HG03378 (cell line): ENCODE results near the gene C8B.

Source experiments
- ATAC-seq: cut with Tn5 transposase; IDR thresholded peaks from one replicate; pipeline ENCODE4 v1.9.1; 2021; ENCODE audit warnings: mild to moderate bottlenecking, moderate library complexity; ENCODE audit not compliant: unreplicated experiment

C8B gene

DNA sequence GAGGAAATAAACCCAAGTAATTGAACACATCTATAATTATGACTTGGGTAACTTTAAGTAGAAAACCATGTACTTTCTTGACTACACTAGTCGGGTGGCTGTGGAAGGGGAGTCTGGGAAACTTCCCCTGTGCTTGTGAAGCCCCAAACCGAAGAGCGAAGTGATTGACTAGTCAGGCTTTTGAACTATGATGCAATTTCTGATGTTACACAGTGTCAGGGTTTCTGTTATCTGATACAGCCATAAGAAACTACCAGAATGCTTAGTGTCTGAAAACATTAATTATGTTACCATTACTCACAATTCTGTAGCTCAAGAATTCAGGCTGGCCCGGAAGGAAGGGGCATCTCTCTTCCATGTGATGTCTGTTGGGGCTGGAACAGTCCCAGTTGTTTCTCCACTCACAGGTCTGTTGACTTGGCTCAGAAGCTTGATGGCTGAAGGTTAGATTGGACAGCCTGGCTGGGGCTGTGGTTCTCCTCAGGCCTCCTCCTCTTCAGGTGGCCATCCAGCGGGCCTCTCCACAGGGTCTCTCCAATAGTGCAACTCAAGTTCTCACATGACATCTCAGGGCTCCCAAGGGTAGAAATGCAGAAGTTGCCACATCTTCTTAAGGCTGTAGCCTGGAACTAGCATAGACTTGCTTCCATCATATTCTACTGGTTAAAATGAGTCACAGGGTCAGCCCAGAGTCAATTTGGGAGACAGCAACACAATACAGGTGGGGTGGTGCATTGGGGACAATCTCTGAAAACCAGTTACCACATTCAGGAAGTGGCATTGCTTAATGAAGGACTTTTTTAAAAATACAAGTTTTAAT is 8.3 kb upstream of the C8B start:
- ATAC-seq: no peak

DNA sequence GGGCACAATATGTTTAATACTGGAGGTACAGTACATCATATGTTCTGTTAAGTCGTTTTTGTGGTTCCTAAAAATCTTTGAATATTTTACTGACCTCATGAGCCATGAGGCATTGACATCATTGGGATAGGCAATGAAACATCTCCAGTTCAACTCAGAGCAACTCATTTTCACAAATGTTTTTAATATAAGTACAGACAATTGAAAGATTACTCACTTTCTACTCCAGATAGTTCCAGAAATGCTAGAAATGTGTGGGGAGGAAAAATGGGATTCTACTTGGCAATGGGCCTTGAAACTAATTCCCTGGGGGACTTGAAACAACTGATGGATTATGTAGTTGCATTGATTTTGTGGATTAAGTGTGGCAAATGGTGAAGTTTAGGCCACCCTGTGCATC is 7.2 kb upstream of the C8B start:
- ATAC-seq: no peak

DNA sequence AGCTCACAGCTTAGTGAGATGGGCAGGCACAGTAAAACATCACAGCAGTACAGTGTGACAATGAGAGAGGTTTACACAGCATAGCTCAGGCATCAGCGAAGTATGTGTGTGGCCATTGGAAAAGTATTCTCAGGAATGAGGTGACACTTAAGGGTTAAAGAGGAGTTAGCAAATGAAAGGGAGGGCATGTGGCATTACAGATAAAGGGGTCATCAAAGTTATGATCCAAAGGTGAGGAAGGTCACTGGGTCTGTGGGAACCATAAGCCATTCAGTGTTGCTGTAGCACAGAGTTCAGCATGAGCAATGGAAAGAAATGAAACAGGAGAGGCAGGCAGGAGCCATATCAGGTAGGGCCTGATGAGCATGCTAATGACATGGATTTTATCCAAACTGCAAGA is 4.5 kb upstream of the C8B start:
- ATAC-seq: no peak

DNA sequence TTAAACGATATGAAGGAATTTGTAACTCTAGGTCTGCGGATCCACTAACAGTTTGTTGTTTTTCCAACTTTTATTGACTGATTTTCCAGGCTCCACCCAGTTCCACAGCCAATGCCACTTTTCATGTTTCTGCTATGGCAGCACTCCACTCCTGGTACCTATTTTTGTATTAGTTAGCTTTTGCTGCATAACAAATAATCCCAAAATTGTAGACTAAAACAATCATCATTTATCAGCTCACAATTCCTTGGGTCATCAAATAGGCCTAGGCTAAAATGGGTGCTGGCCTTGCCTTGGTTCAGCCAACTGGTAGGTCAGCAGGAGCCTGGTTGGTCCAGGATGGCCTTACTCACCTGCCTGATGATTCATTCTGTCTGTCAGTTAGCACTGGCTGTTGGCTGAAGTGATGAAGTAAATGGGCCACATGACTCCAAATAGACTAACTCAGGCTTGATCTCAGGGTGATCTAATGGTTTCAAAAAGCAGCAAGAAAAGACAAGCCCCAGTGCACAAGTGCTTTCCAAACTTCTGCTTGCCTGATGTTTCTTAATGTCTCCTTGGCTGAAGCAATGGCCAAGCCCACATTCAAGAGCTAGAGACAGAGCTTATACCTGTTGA is 3.2 kb upstream of the C8B start:
- ATAC-seq: no peak

DNA sequence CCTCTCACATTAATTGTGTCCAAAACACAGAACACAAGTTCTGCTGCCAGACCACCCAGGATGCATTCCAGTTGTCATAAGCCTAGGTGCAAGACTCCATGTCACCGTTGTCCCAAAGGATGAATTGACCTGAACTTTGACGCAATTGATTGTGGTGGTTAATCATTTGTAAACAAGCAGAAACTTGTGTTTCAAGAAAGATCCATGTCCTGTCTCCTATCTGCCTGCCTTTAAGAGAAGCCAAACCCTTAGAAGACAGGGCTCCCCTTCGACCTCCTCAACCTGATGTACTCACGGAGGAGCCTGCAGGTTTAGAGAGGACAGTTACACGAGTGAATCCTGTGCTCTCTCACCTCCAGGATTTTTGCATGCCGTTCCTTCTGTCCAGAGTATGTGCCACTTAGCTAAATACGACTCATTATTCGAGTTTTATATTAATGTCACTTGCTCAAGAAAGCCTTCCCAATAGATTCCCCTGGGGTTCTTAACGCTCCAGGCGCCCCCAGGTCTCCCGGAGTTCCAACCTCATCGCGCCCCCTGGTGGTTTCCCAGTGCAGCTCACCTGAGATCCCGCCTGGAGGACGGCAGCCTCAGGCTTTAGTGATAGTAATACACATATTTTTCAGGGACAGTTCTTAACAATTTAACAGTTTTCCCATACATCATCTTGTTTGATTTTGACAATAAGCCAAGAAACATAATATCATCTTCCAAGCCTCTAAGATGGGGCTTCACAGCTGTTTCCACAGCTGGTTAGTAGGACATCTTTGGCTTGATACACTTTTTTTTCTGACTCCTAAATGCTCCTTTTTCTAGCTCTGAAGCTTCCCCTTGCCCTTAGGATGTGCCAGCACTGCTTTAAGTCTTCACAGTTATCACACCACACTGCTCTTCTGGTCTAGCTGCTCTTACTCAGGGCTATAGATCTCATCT is 2.4 kb upstream of the C8B start:
- ATAC-seq: no peak

DNA sequence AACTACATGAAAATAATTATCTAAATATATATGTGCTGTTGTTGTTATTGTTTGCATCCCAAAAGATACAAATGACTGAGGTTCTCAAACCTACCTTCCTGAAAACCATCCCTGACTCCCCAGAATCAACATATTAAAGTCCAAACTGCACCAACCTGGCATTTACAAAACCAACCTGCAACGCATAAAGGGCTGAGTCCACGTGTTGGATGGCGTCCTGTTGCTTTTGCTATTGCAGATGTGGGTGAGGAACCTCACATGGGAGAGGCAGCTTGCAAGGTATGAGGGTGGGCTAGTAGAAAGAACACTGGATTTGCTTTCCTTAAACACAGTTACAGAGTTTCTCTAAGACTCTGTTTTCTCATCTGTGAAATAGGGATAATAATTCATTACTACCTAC is 1.5 kb upstream of the C8B start:
- ATAC-seq: no peak

DNA sequence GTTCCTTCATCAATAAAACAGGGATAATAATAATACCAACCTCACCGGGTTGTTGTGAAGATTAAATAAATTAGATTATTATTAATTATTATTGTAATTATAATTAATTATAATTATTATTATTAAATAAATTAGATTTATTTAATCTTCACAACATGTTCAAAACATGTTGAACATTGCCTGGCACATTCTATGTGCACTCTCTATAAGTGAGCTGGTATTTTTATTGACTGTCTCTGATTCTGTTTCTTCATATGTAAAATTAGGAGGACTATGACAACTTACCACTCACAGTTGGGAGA is 834 bp upstream of the C8B start:
- ATAC-seq: no peak

DNA sequence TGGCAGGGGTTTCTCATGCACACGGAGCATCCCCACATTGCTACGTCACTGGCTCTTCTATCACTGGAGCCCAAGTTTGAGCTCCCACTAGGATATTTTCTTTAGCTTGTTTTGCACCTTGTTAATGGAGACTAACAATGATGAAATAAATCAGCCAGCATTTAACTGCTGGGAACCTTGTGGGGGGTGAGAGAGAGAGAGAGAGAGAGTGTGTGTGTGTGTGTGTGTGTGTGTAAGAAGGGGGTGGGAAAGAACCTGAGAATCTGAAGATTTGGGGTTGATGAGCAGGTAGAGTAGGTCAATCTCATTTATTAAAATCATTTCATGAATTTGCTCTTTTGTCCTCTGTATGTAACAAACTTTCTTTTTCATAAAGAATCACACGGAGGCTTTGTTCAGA is 624 bp downstream of the C8B start:
- ATAC-seq: no peak

DNA sequence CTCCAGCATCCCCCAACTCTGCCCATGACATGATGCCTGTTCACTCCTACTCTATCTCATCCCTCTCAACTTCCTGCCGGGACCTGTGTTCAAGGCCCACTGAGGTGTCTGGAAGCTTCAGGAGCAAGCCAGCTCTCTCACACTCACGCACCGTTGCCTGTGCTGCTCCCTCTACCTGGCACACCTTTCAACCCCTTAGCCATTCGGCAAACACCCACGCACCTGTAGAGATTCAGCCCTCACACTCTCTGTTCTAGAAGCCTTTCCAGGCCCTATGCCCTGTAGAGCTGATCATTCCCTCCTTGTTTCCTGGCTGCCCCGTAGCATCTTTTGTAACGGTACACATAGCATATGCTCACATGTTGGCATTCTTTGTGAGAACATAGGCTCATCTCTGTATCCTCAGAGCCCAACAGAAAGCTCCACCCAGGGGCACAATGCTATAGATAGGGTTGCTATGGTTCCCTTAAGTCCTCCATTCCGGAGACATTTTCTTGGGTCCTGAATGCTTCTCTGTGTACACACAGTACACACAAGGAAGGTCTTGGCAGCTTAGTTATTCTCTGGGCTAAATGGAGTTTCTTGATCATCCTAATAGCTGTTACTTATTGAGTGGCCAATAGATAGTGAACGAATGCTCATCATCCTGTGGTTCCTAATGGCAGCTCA is 1.3 kb downstream of the C8B start:
- no peak for ATAC-seq

DNA sequence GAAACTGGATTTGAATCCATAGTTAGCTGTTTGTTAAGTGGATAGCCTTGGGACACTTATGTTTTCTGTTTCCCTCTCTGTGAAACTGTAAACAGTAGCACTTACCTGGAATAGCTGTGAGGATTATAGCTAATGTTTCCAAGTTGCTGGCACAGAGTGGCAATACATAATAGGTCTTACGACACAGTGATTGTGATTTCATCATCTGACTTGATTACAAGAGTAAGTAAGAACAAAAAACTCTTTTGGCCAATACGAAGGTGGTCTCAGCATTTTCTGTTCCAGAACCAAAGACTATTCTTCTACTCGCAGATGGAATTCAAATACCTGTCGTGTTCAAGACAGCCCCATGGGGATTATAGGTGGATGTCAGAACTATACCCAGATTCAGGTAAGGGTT is 2.1 kb downstream of the C8B start:
- ATAC-seq: no peak

DNA sequence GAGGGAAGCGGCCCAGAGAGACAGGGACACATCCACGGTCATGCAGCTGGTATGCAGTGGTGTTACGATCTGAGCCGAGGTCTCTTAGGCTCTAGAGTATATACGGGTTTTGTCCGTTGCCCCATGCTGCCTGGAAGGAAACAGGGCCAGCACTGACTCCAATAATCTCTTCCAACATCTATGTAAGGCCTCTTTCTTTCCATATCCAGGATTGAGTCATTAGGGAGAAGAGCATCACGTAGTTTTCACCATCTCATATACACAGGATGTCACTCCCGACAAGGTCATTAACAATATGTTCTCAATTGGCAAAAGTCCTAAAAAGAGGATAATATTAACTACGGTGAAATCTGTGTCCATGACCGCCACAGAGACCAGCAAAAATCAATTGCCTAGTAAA is 4.4 kb downstream of the C8B start:
- no peak for ATAC-seq

DNA sequence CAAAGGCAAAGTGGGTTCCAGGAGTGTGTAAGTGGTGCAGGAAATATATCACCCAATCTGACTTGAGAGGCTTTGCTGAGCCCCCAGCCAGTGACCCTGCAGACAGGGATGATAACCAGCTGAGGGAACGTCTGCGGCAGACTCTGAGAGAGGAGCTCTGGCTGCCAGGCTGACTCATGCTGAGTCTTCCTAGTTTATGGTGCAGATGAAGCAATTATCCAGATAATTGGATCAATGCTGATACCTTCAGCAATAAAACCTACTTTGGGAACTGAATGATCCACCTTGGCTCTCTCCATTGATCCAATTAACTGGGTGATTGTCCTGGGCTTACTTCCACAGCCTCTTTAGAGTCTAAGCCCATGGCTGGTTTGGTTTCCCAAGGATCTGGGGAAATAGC is 7.3 kb downstream of the C8B start:
- ATAC-seq: no peak

DNA sequence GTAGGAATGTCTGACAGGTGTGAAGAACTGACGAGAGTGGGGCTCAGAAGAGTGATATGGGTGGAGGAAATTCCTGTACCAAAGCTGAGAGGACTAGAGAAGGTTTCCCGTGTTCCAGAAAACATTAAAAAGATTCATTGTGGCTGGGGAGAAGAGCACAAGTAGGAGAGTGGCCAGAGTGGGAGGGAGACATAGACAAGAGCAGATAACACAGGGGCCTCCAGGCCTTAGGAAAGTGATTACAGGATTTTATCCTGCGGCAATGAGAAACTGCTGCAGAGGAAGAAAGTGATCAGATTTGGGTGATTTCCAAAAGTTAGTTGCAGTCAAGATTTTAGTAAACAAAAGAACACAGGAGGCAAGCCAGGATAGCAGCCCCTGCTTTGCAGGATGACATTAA is 7.9 kb downstream of the C8B start:
- no peak for ATAC-seq

DNA sequence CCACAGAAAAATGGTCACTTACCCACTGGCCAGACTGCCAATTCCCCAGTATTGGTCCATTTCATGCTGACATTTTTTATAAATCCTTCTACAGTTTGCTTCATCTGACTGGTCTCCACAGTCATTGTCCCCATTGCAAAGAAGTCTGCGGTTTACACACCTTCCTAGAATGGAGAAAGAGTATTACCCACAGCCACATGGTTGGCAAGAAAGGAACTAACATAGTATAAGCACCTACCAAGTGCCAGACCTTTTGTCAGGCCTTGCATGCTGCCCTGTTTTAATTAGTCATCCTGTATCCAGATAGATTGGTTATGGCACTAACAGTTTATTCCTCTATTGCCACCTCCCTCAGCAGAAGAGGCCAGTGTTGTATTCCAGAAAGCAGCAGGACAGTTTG is 11.2 kb downstream of the C8B start:
- ATAC-seq: no peak

DNA sequence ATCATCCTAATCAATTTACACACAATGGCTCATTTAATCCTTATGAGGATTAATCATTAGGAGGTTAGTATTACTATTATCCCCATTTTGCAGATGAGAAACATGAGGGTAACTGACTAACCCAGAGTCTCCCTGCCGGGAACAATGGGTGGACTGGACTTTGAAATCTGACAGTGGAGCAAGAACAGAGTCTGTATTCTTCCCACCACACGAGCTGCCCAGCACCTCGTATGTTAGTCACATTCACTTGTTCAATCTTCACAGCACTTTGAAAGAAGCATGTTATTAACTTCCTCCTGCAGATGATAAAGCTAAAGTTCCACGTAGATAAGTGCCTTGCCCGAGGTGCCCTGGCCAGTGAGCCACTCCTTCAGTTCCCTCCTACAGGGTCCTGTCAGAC is 12.4 kb downstream of the C8B start:
- ATAC-seq: no peak

DNA sequence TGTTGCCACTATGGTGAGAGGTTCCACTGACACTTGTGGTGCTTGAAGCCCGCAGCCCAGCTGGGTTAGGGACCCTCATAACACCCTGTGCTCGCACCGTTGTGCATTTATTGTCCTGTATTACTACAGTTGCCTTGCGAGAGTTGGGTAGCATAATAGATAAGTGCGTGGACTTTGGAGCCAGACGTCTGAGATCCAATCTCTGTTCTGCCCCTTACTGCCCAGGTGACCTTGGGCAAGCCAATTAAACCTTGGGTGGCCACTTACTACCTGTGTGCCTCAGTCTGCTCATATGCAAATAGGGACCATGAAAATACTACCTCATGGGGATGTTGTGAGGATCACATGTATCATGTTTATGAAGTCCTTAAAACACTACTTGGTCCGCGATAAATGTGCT is 13.3 kb downstream of the C8B start:
- no peak for ATAC-seq

DNA sequence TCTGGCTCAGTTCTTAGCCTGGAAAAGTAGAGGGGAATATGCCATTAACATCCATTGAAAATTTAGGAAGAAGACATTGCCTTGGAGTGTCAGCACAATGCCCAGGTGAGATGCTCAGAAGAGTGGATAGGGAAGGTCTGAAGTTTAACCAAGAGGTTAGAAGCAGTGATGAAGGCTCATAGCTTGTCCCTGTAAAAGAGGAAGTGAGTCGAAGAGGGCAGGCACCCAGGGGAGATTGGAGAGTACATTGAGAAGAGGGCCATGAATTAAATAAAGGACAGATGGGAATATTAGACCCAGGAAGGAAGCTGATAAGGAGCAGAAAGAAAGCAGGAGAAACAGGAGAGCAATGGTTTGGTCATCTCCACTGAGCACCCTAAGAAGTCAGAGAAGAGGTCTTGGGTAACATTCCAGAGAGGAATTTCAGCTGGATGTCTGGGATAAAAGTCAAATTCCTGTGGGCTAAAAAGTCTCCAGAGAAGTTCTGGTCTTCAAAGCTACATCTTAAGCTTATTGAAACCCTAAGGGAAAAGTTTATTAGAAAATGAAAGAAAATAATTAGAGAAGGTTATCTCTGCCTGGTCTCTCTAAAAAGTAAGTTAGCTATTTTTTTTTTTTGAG is 17.3 kb downstream of the C8B start:
- ATAC-seq: no peak

DNA sequence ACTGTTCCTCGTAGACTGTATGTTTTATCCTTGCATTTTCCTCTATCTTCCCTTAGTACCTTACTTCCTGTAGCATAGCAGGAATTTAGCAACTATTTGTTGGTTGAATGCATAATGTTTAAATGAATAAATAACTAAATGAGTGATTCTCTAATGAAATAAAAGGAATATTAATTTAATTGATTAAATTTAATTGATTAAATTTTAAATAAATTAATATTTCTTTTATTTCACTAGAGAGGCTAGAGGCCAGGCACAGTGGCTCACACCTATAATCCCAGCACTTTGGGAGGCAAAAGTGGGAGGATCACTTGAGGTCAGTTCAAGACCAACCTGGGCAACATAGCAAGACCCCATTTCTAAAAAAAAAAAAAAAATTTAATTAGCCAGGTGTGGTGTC is 25.8 kb downstream of the C8B start:
- ATAC-seq: no peak

DNA sequence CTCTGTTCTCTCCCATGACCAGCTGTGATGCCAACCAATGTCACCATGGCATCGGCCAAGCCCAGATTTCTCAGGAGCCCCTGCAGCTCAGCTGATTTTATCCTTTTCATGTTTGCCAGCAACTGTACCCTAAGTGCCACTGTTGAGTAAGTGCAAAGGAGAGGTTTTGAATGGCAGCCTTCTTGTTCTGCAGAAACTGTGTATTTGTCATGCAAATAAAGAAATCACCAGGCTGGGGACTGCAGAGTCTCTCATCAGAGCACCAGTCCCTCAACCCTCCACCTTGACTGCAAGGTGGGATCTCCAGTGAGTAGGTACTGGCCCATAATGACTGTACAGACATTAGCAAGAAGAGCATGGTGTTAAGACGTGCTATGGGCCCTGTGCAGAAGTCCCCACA is 26.6 kb downstream of the C8B start:
- no peak for ATAC-seq

DNA sequence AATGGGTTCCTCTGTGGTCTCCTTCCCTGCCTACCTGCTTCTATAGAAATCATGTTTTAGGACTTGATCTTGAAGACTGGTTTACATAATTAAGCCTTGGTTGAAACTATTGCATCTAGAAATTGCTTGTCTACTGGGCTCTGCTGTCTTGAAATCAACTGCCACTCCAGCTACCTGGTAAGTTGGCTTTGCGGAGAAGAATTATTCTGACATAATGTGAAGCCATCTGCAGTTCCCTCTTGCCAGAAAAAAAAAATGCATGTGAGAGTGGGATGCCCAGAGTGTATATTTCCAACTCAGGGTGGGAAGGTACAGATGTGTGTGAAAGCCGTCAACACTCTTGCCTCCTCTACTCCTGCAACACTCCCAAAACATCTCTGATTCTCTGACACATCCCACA is 27.2 kb downstream of the C8B start:
- ATAC-seq: no peak

DNA sequence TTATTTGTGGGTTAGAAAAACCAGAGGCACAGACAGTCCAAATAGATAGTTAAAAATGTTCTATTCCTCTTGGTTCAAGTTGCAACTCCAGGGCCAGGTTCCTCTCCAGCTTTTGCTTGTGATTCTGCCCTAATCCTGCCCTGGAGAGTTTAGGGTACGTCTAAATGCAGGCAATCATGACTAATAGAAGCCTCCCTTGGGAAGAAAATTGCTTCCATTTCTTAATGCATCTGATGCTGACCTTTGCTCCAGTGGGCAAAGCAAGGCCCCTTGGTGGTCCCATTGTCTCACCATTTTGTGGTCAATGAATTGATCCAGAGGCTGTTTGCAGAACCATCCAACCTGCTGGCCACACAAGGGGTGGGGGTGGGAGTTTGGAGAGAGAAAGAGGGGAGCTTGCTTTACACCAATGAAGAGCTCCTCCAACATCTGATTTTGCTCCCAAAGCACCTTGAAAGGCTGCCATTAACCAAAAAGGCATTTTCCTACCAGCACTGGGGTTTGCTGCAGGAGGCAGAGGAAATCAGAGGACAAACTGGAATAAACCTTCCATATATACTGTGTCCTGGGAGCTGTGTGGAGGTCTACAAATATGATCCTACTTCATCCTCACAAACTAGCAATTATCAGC is 31.3 kb downstream of the C8B start:
- no peak for ATAC-seq
